ENCODE measurements around the gene DAB1. TPM values are rescaled to one million over a fixed set of nuclear protein-coding genes. Genes with fewer than 3 reads are reported as not detected.

The DAB1 gene
- polyA plus RNA-seq, 6 donors from 2014 or later, result 0.11 TPM; not detected in 5

- no peaks in the 10 kb centered on the region for H3K36me3 Mint-ChIP-seq
- no peak overlapping the region for H3K4me3 Mint-ChIP-seq
- ATAC-seq (ENCODE audit: low read depth in 2 of 2) (no peak), DNase-seq (no peak)
- H3K27ac Mint-ChIP-seq, result no peak overlapping the region
- H3K27me3 Mint-ChIP-seq, result peaks cover 0 to 8% (median 0%) of the 10 kb centered on the region in 3 donors
- H3K9me3 Mint-ChIP-seq, result peaks cover 0 to 6% (median 0%) of the 10 kb centered on the region in 7 donors
- H3K4me1 Mint-ChIP-seq, result no peaks in the 10 kb centered on the region
Observed at GRCh38 chr1:57164584-57164983, 259.3 kb downstream of the DAB1 start.

- no peaks in the 10 kb centered on the region for H3K4me1 Mint-ChIP-seq
- H3K27ac Mint-ChIP-seq, result no peak overlapping the region
- no peak for ATAC-seq (ENCODE audit: low read depth in 2 of 2)
- peaks cover 0 to 4% (median 0%) of the 10 kb centered on the region in 7 donors for H3K9me3 Mint-ChIP-seq
- peaks cover 0 to 8% (median 0%) of the 10 kb centered on the region in 3 donors for H3K27me3 Mint-ChIP-seq
- H3K4me3 Mint-ChIP-seq, result no peak overlapping the region
- DNase-seq, result no peak
- H3K36me3 Mint-ChIP-seq, result no peaks in the 10 kb centered on the region
Observed at GRCh38 chr1:57163789-57164188, 260.1 kb downstream of the DAB1 start.

GRCh38 chr1:57163325-57163724 is 260.5 kb downstream of the DAB1 start:
- Mint-ChIP-seq H3K36me3 (no peaks in the 10 kb centered on the region), H3K27ac (peak overlapping the region in 1 of 6 donors; percentile 93), H3K4me3 (no peak overlapping the region), H3K27me3 (peaks cover 0 to 8% (median 0%) of the 10 kb centered on the region in 3 donors), H3K4me1 (no peaks in the 10 kb centered on the region), H3K9me3 (peaks cover 0 to 4% (median 0%) of the 10 kb centered on the region in 7 donors)
- no peak for DNase-seq
- ATAC-seq (ENCODE audit: low read depth in 2 of 2), result no peak

GRCh38 chr1:57162607-57163261 is 261.1 kb downstream of the DAB1 start:
- DNase-seq (no peak), ATAC-seq (ENCODE audit: low read depth in 2 of 2) (no peak)
- Mint-ChIP-seq H3K27ac (no peak overlapping the region), H3K4me1 (no peaks in the 10 kb centered on the region), H3K27me3 (peaks cover 0 to 8% (median under 1%) of the 10 kb centered on the region in 3 donors), H3K4me3 (no peak overlapping the region), H3K36me3 (no peaks in the 10 kb centered on the region), H3K9me3 (peaks cover 0 to 4% (median 0%) of the 10 kb centered on the region in 7 donors)

- Mint-ChIP-seq H3K27ac (no peak overlapping the region), H3K4me3 (no peak overlapping the region), H3K36me3 (no peaks in the 10 kb centered on the region), H3K27me3 (peaks cover 0 to 25% (median 9%) of the 10 kb centered on the region in 3 donors), H3K4me1 (no peaks in the 10 kb centered on the region), H3K9me3 (peaks cover 0 to 8% (median 3%) of the 10 kb centered on the region in 7 donors)
- no peak for DNase-seq
- ATAC-seq (ENCODE audit: low read depth in 2 of 2), result no peak
Observed at GRCh38 chr1:57160594-57160993, 263.3 kb downstream of the DAB1 start.

GRCh38 chr1:57158604-57158998 is 265.3 kb downstream of the DAB1 start:
- ATAC-seq (ENCODE audit: low read depth in 2 of 2), result no peak

GRCh38 chr1:57157818-57158603 is 265.8 kb downstream of the DAB1 start:
- Mint-ChIP-seq H3K27ac (no peak overlapping the region), H3K4me3 (no peak overlapping the region), H3K9me3 (peaks cover 0 to 10% (median 4%) of the 10 kb centered on the region in 7 donors), H3K36me3 (no peaks in the 10 kb centered on the region), H3K27me3 (peaks cover 5 to 21% (median 9%) of the 10 kb centered on the region in 3 donors), H3K4me1 (no peaks in the 10 kb centered on the region)
- DNase-seq, result no peak
- no peak for ATAC-seq (ENCODE audit: low read depth in 2 of 2)

More at GRCh38 chr1:57158604-57158998, 265.3 kb downstream of the DAB1 start:
- Mint-ChIP-seq H3K9me3 (peaks cover 0 to 10% (median 4%) of the 10 kb centered on the region in 7 donors), H3K27ac (no peak overlapping the region), H3K4me3 (no peak overlapping the region), H3K36me3 (no peaks in the 10 kb centered on the region), H3K4me1 (no peaks in the 10 kb centered on the region), H3K27me3 (peaks cover 5 to 25% (median 9%) of the 10 kb centered on the region in 3 donors)
- DNase-seq, result no peak

- Mint-ChIP-seq H3K9me3 (peaks cover 0 to 10% (median 4%) of the 10 kb centered on the region in 7 donors), H3K36me3 (no peaks in the 10 kb centered on the region), H3K27me3 (peaks cover 5 to 17% (median 9%) of the 10 kb centered on the region in 3 donors), H3K4me1 (no peaks in the 10 kb centered on the region), H3K4me3 (no peak overlapping the region), H3K27ac (no peak overlapping the region)
- ATAC-seq (ENCODE audit: low read depth in 2 of 2) (no peak), DNase-seq (no peak)
Observed at GRCh38 chr1:57156907-57157306, 267.0 kb downstream of the DAB1 start.

GRCh38 chr1:57146100-57146499 is 277.8 kb downstream of the DAB1 start:
- Mint-ChIP-seq H3K36me3 (no peaks in the 10 kb centered on the region), H3K4me1 (no peaks in the 10 kb centered on the region), H3K4me3 (no peak overlapping the region), H3K9me3 (no peaks in the 10 kb centered on the region), H3K27me3 (no peaks in the 10 kb centered on the region), H3K27ac (no peak overlapping the region)
- DNase-seq (no peak), ATAC-seq (ENCODE audit: low read depth in 2 of 2) (no peak)

GRCh38 chr1:57142999-57143398 is 280.9 kb downstream of the DAB1 start:
- Mint-ChIP-seq H3K27ac (no peak overlapping the region), H3K4me3 (no peak overlapping the region), H3K27me3 (peaks cover 0 to 11% (median 0%) of the 10 kb centered on the region in 3 donors), H3K4me1 (no peaks in the 10 kb centered on the region), H3K9me3 (no peaks in the 10 kb centered on the region), H3K36me3 (no peaks in the 10 kb centered on the region)
- ATAC-seq (ENCODE audit: low read depth in 2 of 2) (no peak), DNase-seq (no peak)

- H3K36me3 Mint-ChIP-seq, result no peaks in the 10 kb centered on the region
- H3K27me3 Mint-ChIP-seq, result peaks cover 0 to 11% (median 0%) of the 10 kb centered on the region in 3 donors
- ATAC-seq (ENCODE audit: low read depth in 2 of 2) (no peak), DNase-seq (no peak)
- H3K4me1 Mint-ChIP-seq, result no peaks in the 10 kb centered on the region
- no peaks in the 10 kb centered on the region for H3K9me3 Mint-ChIP-seq
- H3K4me3 Mint-ChIP-seq, result no peak overlapping the region
- no peak overlapping the region for H3K27ac Mint-ChIP-seq
Observed at GRCh38 chr1:57142169-57142568, 281.7 kb downstream of the DAB1 start.

- DNase-seq (no peak), ATAC-seq (ENCODE audit: low read depth in 2 of 2) (no peak)
- Mint-ChIP-seq H3K4me3 (no peak overlapping the region), H3K36me3 (no peaks in the 10 kb centered on the region), H3K27ac (no peak overlapping the region), H3K27me3 (peaks cover 0 to 11% (median 0%) of the 10 kb centered on the region in 3 donors), H3K4me1 (no peaks in the 10 kb centered on the region), H3K9me3 (peaks cover 0 to 3% (median 0%) of the 10 kb centered on the region in 7 donors)
Observed at GRCh38 chr1:57138432-57139078, 285.3 kb downstream of the DAB1 start.

- H3K4me1 Mint-ChIP-seq, result no peaks in the 10 kb centered on the region
- DNase-seq, result no peak
Observed at GRCh38 chr1:57137980-57138379, 285.9 kb downstream of the DAB1 start.

More at GRCh38 chr1:57137980-57138379, 285.9 kb downstream of the DAB1 start:
- Mint-ChIP-seq H3K9me3 (peaks cover 0 to 3% (median 0%) of the 10 kb centered on the region in 7 donors), H3K4me3 (no peak overlapping the region), H3K27me3 (peaks cover 0 to 11% (median 0%) of the 10 kb centered on the region in 3 donors), H3K27ac (no peak overlapping the region), H3K36me3 (no peaks in the 10 kb centered on the region)
- ATAC-seq (ENCODE audit: low read depth in 2 of 2), result no peak

All from naive B cell (primary cell).